K562 (cell line): Measurements from ENCODE around the gene TULP1. TPM values are rescaled to one million over a fixed set of nuclear protein-coding genes. Genes with fewer than 3 reads are reported as not detected.

Experiments
- ATF1 ChIP-seq, 2 experiments: fragments of 450-650 bp in 1 of 2; IDR thresholded peaks; 2 replicates each; pipeline ENCODE4 v1.6.1; 2016; ENCODE audit warnings: missing compliant biosample characterization in 1 of 2, missing genetic modification characterization in 1 of 2
- ATF3 ChIP-seq, 2 experiments: fragments of 450-650 bp in 1 of 2; sonication (generic) in 1 of 2; formaldehyde crosslinking in 1 of 2; IDR thresholded peaks in 1 of 2; conservative IDR thresholded peaks in 1 of 2; 2 replicates each; pipeline versions ENCODE4 v1.6.1 to v1.8.1; 2016 to 2023; ENCODE audit warnings: mild to moderate bottlenecking in 2 of 2, moderate library complexity in 2 of 2, inconsistent platforms in 1 of 2, missing genetic modification reagents in 1 of 2
- ATF7 ChIP-seq: fragments of 450-650 bp; IDR thresholded peaks from 2 replicates; pipeline ENCODE4 v1.7.1; 2014; ENCODE audit warnings: mild to moderate bottlenecking, moderate library complexity
- CREB1 ChIP-seq, 2 experiments: sonication (generic) in 1 of 2; formaldehyde crosslinking in 1 of 2; IDR thresholded peaks; 2 replicates each; pipeline versions ENCODE4 v1.6.1 to v1.8.0; 2012 to 2022; ENCODE audit warnings: inconsistent platforms in 1 of 2, mild to moderate bottlenecking in 1 of 2, missing genetic modification reagents in 1 of 2, moderate library complexity in 1 of 2
- EGR1 ChIP-seq: fragments of 450-650 bp; conservative IDR thresholded peaks from 2 replicates; pipeline ENCODE4 v1.6.1; 2017; ENCODE audit warnings: mild to moderate bottlenecking
- ELF4 ChIP-seq: fragments of 450-650 bp; formaldehyde crosslinking; IDR thresholded peaks from 2 replicates; pipeline ENCODE4 v1.4.0; 2022; ENCODE audit warnings: missing genetic modification characterization
- FOXJ3 ChIP-seq: sonication (generic); formaldehyde crosslinking; IDR thresholded peaks from 2 replicates; pipeline ENCODE4 v1.4.0; 2020; ENCODE audit warnings: mild to moderate bottlenecking, missing genetic modification reagents
- HDGF ChIP-seq: fragments of 450-650 bp; IDR thresholded peaks from 2 replicates; pipeline ENCODE4 v1.6.1; 2016
- HNRNPH1 ChIP-seq: fragments of 200-400 bp; formaldehyde crosslinking; optimal IDR thresholded peaks from 2 replicates; pipeline ENCODE3; 2017; ENCODE audit warnings: low read depth, mild to moderate bottlenecking, low read length, moderate library complexity
- HNRNPK ChIP-seq: fragments of 200-400 bp; formaldehyde crosslinking; IDR thresholded peaks from one replicate; pipeline ENCODE4 v1.6.1; 2018; ENCODE audit warnings: mild to moderate bottlenecking, low read depth, low read length; ENCODE audit not compliant: poor library complexity, severe bottlenecking
- JUND ChIP-seq, 2 experiments: IDR thresholded peaks; 2 replicates in 1 of 2; 3 replicates in 1 of 2; pipeline ENCODE4 v1.6.1; 2011; ENCODE audit warnings: borderline replicate concordance in 2 of 2, low read depth in 2 of 2, low read length in 2 of 2, improper control_type of control experiment in 1 of 2, missing biosample characterization in 1 of 2, missing genetic modification characterization in 1 of 2, missing genetic modification reagents in 1 of 2
- MAZ ChIP-seq, 2 experiments: fragments of 450-650 bp in 1 of 2; sonication (generic) in 1 of 2; formaldehyde crosslinking; IDR thresholded peaks in 1 of 2; conservative IDR thresholded peaks in 1 of 2; 2 replicates each; pipeline versions ENCODE4 v1.4.0 to v1.5.0; 2020; ENCODE audit warnings: mild to moderate bottlenecking in 1 of 2, missing genetic modification reagents in 1 of 2
- NFE2L1 ChIP-seq: fragments of 450-650 bp; IDR thresholded peaks from 2 replicates; pipeline ENCODE4 v1.6.1; 2016; ENCODE audit warnings: missing genetic modification characterization, low read depth, mild to moderate bottlenecking, missing compliant biosample characterization, moderate library complexity, borderline replicate concordance
- RBFOX2 ChIP-seq: fragments of 200-400 bp; formaldehyde crosslinking; IDR thresholded peaks from 2 replicates; pipeline ENCODE4 v1.6.1; 2017; ENCODE audit warnings: low read depth, mild to moderate bottlenecking, low read length, moderate library complexity
- RNF2 ChIP-seq: sonication (generic); IDR thresholded peaks from 2 replicates; pipeline ENCODE4 v1.6.1; 2016
- SMARCE1 ChIP-seq: fragments of 450-650 bp; IDR thresholded peaks from 2 replicates; pipeline ENCODE4 v1.7.1; 2016; ENCODE audit warnings: mild to moderate bottlenecking
- YY1 ChIP-seq, 3 experiments: IDR thresholded peaks; 2 replicates each; pipeline ENCODE4 v1.6.1; 2011; ENCODE audit warnings: low read length in 2 of 3, mild to moderate bottlenecking in 2 of 3, moderate library complexity in 2 of 3, borderline replicate concordance in 1 of 3, control low read depth in 1 of 3, low read depth in 1 of 3; ENCODE audit not compliant: insufficient read depth in 3 of 3, insufficient replicate concordance in 2 of 3, control insufficient read depth in 1 of 3, insufficient read length in 1 of 3; ENCODE audit errors: extremely low read depth in 1 of 3
- ZBTB12 ChIP-seq: fragments of 250-450 bp; sonication (Bioruptor Pico); IDR thresholded peaks from 2 replicates; pipeline ENCODE4 v1.4.0; 2020
- ZFP36 ChIP-seq: fragments of 150-350 bp; IDR thresholded peaks from 2 replicates; pipeline ENCODE4 v1.6.1; 2018; ENCODE audit warnings: low read length, low read depth; ENCODE audit not compliant: partially characterized antibody
- ZNF175 ChIP-seq: fragments of 200-800 bp; sonication (Bioruptor generic); IDR thresholded peaks from 2 replicates; pipeline ENCODE4 v1.6.1; 2016; ENCODE audit warnings: low read depth, mild to moderate bottlenecking, missing genetic modification characterization, missing compliant biosample characterization
- ZNF639 ChIP-seq, 2 experiments: fragments of 200-800 bp in 1 of 2; sonication (Bioruptor generic) in 1 of 2; sonication (generic) in 1 of 2; formaldehyde crosslinking in 1 of 2; IDR thresholded peaks in 1 of 2; conservative IDR thresholded peaks in 1 of 2; 2 replicates each; pipeline versions ENCODE4 v1.5.0 to v1.6.1; 2016 to 2020; ENCODE audit warnings: missing compliant biosample characterization in 1 of 2, missing genetic modification characterization in 1 of 2, missing genetic modification reagents in 1 of 2
- polyA plus RNA-seq, 8 experiments: library from polyadenylated mRNA; depleted of rRNA in 4 of 8; stranded (reverse) in 5 of 8; unstranded in 3 of 8; fragments of >200 nt; fragmentation: Nextera tagmentation in 2 of 8; fragmentation: Illumina TruSeq in 1 of 8; extraction: Ambion mirVana in 2 of 8; extraction: Trizol in 1 of 8; gene quantifications; 2 replicates each; pipeline versions ENCODE4 v1.2.1 to v1.2.3, GENCODE V29; 2011 to 2014; ENCODE audit warnings: inconsistent platforms in 1 of 8, missing spikeins in 1 of 8
- total RNA-seq, 7 experiments: library from RNA; depleted of rRNA in 6 of 7; stranded (reverse); fragments of >200 nt in 6 of 7; fragmentation: Illumina TruSeq in 2 of 7; extraction: Trizol in 2 of 7; gene quantifications; 2 replicates each; pipeline versions ENCODE4 v1.2.1 to v1.2.3, GENCODE V29; 2011 to 2021; ENCODE audit warnings: low replicate concordance in 1 of 7

Gene TULP1
- total and polyA plus RNA-seq, 9 of the 15 experiments (the other 6 are each of a cell fraction or from before 2014, with no cell fraction given) = 0.06 to 0.17 (median 0.09) TPM; not detected in 6

GRCh38 chr6:35489995-35490791, 22.5 kb downstream of the TULP1 start (continued):
- peak; percentile 93 for TF ChIP-seq ATF3 (IDR thresholded peaks at IDR 0.05)
- no peak for TF ChIP-seq ATF3 (CRISPR knock-in tag; conservative IDR thresholded peaks at IDR 0.05)
- TF ChIP-seq NFE2L1 (tag) = no peak
- TF ChIP-seq EGR1 = peak; percentile 35; the same call in 1 of the 2 replicates
- TF ChIP-seq ATF1 (CRISPR knock-in tag; IDR thresholded peaks at IDR 0.05) = no peak
- peak; percentile 63; the same call in 1 of the 2 replicates for TF ChIP-seq ATF1 (tag; IDR thresholded peaks at IDR 0.05)
- no peak for TF ChIP-seq HNRNPH1
- TF ChIP-seq JUND (IDR thresholded peaks at IDR 0.05; ENCODE audit: borderline replicate concordance, low read depth, low read length) = peak; percentile 90
- peak; percentile 64; the same call in 1 of the 3 replicates for TF ChIP-seq JUND (tag; IDR thresholded peaks at IDR 0.05; ENCODE audit: borderline replicate concordance, low read depth, low read length)
- peak; percentile 40 to 53; a peak in 3 of 4 replicates for TF ChIP-seq MAZ (CRISPR knock-in tag; conservative IDR thresholded peaks at IDR 0.05 in 1 of 2, IDR thresholded peaks at IDR 0.05 in 1 of 2)
- TF ChIP-seq RNF2 = peak; percentile 69; the same call in 1 of the 2 replicates
- peak; percentile 57 for TF ChIP-seq CREB1 (IDR thresholded peaks at IDR 0.05)
- peak; percentile 56 for TF ChIP-seq CREB1 (CRISPR knock-in tag; IDR thresholded peaks at IDR 0.05)
- 0 out of 2 replicates have a peak, but pooled peaks have one; percentile 37 for TF ChIP-seq ZBTB12
- peak in 1 of 2 experiments; percentile 81; a peak in 2 of 4 replicates for TF ChIP-seq ZNF639 (CRISPR knock-in tag; conservative IDR thresholded peaks at IDR 0.05 in 1 of 2, IDR thresholded peaks at IDR 0.05 in 1 of 2)
- peak; percentile 41; the same call in 1 of the 2 replicates for TF ChIP-seq RBFOX2
- peak; percentile 18; the same call in 1 of the 2 replicates for TF ChIP-seq SMARCE1
- TF ChIP-seq ZNF175 (CRISPR knock-in tag) = peak; percentile 88
- TF ChIP-seq ATF7 = peak; percentile 88
- TF ChIP-seq HDGF = no peak
- peak in 2 of 3 experiments; percentile 49 to 85 for TF ChIP-seq YY1 (IDR thresholded peaks at IDR 0.05; ENCODE audit: borderline replicate concordance in 1 of 3, control insufficient read depth in 1 of 3, extremely low read depth in 1 of 3, insufficient read depth in 3 of 3, insufficient read length in 1 of 3, insufficient replicate concordance in 2 of 3, low read depth in 1 of 3, low read length in 2 of 3)
- TF ChIP-seq ZFP36 = peak; percentile 59
- no peak for TF ChIP-seq ELF4 (CRISPR knock-in tag)
- no peak for TF ChIP-seq HNRNPK
- no peak for TF ChIP-seq FOXJ3 (CRISPR knock-in tag)
